CD4-positive, alpha-beta T cell treated with Interleukin-4 for 4 hours (primary cell): ENCODE data around the gene DIRAS2.
"Not testable (repeated sequence)": the region's sequence is repeated elsewhere in the genome, so short reads cannot be mapped to it uniquely, and the experiment has no call there.

ENCODE experiments used
- DNase-seq: peaks from one replicate; pipeline ENCODE4 v3.0.0-alpha.2; 2020

Gene DIRAS2, protein sequence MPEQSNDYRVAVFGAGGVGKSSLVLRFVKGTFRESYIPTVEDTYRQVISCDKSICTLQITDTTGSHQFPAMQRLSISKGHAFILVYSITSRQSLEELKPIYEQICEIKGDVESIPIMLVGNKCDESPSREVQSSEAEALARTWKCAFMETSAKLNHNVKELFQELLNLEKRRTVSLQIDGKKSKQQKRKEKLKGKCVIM

DNA sequence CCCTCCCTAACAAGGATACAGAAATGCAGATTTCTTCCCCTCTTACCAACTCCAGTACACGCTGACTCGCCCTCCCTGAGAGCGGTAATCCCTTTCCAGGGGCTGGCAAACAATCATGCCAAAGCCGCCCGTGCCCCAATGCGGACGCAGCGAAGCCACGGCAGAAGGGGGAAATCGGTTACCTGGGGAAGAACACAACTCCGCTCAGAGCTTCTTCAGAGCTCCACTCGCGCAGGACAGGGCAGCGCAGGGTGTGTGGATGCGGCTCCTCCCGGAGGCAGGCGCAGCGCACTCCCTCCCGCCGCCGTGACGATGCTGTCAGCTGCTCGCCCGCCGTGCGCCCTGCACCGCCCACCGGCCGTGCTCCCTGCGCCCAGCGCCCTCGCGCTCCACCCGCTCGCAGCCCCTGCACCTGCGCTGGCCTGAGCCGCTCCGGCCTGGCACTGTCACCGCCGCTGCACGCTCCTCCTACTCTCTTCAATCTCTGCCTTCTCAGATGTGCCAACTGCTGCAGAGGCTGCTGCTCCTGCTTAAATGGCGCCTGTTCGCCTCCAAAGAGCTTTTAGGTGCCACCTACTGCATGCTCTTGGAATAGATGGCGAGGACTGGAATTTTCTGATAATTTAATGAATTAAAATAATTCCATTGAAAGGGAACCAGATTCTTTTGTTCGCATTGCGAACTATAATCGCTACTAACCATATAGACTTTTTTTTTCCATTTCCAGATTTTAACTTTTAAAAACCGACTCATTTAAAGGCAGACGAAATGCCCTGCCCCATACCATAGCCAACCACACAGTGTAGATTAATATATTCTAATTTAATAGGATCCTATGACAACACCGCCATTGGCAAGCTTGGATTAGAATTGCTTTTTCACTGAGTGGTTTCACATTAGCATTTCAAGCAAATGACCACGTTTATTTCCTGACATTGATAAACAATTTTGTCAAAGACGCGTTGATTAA, at the start of gene DIRAS2:
TSS of gene DIRAS2 (minus strand) at position 255 of the 970 bp plus-strand sequence. CDS start 28,997 bp downstream, outside the sequence.
- no peak for DNase-seq

DNA sequence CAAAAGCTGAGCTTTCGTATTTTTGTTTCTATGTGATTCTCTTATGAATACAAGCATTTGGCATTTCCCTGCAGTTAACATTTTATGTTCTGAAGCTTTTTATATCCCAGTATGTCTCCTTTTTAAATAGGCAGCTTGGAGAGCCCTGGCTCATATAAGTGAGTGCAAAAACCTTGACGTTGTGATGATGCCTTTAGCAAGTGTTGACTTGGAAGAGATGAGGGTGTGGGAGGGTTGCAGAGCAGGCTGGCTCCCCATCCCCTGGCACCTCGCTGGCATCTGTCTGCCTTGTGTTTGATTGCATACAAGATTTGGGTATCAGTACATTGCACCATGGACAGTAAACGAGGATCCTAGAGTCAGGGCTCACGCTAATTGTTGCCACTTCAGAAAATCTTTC, 42.1 kb upstream of the DIRAS2 start:
- no peak for DNase-seq

DNA sequence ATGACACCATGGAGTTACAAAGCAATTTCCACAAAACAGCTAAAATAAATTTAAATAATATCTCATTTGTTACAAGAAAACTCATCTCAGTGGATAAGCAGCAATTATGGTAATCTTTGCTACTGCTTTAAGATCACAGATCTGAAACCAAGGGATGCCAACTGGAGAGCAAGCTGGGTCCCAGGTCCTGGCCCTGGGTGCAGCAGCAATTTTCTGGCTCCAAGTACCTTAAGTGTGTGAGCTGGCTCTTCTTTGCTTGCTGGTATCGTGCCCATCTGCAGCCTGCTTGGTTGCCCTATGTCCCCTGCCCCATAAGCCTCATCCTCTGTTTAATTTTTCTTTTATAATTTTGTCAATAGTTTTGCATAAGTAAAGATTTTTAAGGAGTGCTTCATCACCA, 41.5 kb upstream of the DIRAS2 start:
- DNase-seq: no peak

DNA sequence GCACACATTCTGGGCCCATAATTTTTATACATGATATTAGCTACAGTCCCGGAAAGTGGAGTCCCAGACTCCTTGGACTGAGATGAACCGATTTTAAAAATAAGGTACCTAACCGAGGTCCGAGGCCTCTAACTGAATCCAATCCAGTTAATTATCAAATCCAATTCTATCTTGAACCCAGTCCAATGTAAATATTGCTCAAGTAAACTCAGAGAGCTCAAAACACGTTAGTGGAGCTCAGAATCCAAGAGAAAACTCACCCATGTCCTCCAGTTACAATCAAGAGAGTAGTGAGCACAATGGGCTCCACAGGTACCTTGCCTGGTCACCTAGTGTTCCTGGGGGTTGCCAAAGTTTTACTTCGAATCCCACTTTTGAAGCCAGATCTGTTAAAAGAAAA, 37.9 kb upstream of the DIRAS2 start:
- DNase-seq: no peak

DNA sequence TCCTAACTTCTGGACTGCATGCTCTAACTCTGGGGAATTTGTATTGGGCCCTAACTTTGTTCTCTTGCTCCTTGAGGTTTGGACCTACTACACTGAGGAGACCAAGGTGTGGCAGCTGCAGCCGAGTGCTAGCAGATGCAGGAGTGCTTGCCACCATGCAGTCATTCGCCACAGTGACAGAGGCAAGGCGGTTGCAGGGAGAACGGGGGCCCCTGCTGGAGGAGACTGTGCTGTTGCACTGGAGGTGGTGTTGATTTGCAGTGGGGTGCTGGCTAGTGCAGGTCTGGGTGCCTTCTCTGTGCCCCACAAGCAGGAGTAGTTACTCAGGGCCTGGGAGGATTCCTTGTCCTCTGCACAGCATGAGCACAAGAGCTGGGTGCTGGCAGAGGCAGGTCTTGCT, 22.4 kb upstream of the DIRAS2 start:
- DNase-seq: no peak

DNA sequence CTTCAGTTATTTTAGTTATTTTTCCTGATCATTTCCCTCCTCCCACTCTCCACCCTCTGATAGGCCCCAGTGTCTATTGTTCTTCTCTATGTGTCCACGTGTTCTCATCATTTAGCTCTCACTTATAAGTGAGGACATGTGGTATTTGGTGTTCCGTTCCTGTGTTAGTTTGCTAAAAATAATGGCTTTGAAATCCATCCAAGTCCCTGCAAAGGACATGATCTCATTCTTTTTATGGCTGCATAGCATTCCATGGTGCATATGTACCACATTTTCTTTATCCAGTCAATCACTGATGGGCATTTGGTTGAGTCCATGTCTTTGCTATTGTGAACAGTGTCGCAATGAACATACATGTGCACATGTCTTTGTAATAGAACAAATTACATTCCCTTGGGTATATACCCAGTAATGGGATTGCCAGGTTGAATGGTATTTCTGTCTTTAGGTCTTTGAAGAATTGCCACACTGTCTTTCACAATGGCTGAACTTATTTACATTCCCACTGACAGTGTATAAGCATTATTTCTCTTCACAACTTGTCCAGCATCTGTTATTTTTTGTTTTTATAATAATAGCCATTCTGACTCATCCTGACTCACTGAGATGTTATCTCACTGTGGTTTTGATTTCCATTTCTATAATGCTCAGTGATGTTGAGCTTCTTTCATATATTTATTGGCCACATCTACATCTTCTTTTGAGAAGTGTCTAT, 17.2 kb upstream of the DIRAS2 start:
- no peak for DNase-seq

DNA sequence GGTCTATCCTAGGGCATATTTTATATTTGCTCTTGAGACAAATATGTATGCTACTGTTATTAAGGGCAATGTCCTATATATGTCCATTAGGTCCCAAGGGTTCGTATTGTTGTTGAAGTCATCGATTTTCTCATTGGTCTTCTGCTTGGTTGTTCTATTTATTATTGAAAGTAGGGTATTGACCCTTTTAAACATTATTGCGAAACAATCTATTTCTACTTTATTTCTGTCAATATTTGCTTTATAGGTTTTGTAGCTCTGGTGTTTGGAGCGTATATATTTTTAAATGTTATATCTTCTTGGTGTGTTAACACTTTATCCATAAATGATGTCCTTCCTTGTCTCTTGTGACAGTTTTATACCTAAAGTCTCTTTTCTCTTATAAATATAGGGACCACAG, 16.2 kb upstream of the DIRAS2 start:
- no peak for DNase-seq

DNA sequence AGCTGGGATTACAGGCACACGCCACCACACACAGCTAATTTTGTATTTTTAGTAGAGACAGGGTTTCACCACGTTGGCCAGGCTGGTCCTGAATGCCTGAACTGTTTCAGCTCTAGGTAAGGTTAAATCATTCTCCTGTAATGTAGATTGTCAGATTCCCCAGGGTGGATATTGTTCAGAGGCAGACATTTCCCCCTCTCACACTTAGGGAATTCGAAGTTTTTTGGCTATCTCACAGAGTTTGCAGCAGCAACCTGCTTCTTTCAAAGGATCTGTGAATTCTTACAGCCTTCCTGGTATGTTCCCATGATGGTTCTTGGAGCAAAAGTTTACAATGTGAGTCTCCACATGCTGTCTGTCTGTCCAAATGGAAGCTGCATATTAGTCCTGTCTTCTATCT, 15.6 kb upstream of the DIRAS2 start:
- no peak for DNase-seq

DNA sequence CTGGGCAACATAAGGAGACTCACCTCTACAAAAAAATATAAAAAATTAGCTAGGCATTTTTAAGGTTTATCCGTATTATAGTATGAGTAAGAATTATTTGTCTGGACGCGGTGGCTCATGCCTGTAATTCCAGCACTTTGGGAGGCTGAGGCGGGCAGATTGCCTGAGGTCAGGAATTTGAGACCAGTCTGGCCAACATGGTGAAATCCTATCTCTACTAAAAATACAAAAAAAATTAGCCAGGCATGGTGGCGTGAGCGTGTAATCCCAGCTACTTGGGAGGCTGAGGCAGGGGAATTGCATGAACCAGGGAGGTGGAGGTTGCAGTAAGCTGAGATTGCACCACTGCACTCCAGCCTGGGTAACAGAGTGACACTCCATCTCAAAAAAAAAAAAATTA, 14.3 kb upstream of the DIRAS2 start:
- DNase-seq: not testable (repeated sequence)

DNA sequence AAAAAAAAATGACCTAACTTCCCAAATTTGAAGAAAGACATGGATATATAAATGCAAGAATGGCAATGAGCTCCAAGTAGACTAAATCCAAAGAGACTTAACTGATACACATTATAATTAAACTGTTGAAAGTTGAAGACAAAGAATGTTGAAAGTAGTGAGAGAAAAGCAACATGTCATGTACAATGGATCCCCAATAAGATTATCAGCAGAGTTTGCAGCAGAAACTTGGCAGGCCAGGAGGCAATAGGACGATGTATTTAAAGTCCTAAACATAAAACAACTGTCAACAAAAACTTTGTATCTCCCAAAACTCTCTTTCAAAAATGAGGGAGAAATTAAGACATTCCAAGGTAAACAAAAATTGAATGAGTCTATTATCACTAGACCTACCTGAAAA, 8.6 kb upstream of the DIRAS2 start:
- no peak for DNase-seq

DNA sequence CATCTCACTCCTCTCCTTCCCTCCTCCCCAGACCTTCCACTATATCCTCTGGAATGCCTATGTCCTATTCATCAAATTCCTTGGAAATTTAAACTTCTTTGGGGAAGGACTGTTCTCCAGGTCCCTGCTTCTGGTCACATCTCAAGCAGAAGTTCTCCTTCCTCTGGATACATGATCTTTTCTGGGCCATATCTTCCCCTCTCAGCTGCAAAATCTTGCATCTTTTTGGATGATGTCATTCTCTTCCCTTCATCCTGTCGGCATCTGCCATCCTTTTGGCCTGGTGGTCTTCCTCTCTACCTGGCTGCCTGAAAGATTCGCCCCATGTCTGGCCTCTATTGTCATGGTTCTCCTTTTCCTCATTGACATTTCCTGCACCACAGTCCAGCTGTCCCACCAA, 5.2 kb upstream of the DIRAS2 start:
- DNase-seq: no peak

DNA sequence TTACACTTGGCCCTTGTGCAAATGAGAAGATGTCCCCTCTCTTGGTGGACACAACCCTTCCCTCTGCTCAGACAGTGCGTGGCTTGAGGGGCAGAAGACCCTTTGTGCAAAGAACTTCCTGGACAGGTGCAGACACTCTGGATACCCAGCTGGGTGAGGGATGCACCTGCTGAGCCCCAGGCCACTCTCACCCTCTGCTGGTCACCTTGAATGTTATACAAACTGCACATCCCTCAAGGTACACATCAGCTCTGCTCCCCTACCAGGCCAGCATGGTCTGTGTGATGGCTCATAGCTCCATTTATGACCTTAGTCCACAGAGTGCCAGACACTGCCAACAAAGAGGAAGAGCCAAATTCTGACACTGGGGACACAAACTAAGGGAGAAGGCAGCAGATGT, 3.1 kb upstream of the DIRAS2 start:
- DNase-seq: no peak

DNA sequence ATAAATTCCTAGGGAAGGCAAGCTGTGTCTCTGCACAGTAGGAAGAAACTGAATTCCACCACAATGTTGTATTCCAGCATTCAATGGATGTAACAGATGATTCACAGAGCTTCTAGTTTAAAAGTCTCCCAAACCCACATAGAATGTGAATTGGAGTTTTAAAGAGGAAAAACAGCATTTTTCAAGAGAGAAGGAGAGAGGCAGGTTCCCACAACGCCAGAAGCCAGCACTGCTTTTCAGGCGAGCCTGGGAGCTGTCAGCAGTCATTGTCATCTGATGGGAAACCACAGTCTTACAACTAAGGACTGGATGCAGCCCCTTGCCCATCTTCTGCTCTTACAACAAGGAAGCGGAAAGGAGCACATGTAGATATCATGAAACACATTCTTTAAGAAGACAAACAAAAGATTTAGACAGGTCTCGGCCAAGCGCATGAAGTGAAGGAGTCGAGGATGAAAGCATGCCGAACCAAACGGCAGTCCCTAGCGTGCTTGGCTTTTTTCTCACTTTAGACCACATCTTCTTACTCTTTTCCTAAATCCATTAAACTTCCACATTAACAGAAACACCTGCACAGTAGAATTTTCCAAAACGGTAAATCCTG, 638 bp downstream of the DIRAS2 start:
- DNase-seq: no peak

DNA sequence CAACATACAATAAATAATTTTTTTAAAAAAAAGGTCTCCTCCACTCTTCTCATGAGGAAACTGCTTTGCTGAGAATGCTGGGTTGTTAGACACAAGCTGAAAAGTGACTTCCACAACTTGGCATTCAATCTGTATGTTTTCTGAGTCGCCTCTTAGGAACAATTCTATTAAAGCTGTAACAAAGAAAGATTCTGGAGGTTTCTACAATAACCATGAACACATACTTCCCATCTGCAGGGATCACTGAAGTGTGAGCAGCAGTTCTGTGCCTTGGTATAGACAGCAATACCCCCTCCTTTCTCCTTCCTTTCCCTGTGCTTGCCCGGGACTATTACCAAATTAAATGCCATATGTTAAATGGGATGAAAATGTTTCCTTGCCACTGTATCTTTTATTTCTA, 1.5 kb downstream of the DIRAS2 start:
- no peak for DNase-seq

DNA sequence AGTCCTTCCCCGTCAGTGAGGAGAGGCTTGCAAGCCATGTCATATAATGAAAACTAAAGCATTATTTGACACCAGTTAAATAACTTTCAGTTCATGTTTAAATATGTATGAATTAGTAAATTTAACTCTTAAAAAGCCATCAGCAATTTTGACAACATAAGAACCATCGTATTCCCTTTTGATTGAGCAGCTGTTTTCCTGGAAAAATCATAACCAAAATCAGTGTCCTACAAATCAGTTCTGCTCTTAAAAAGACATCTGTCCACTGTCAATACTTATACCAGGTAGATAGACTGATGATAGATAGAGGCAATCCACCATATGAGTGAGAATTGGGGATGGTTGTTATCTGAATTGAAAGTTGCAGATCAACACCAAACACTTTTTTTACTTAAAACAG, 2.3 kb downstream of the DIRAS2 start:
- no peak for DNase-seq

DNA sequence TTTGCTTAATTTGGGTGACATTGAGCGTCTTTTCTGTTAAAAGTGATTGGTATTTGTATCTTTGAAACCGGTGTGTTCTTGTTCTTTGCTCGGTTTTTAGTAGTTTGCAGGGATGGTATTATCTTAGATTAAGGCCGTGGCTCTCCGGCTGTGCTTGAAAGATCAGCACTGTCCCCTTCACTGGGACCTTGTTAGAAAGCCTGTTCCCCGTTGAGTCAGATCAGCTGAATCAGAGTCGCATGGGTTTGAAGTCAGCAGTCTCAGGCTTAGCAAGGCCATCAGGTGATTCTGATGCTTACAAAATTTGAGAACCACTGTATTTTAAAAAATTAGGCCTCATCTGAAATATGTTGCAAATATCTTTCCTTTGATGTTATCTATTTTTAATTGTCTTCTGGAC, 5.0 kb downstream of the DIRAS2 start:
- DNase-seq: no peak

DNA sequence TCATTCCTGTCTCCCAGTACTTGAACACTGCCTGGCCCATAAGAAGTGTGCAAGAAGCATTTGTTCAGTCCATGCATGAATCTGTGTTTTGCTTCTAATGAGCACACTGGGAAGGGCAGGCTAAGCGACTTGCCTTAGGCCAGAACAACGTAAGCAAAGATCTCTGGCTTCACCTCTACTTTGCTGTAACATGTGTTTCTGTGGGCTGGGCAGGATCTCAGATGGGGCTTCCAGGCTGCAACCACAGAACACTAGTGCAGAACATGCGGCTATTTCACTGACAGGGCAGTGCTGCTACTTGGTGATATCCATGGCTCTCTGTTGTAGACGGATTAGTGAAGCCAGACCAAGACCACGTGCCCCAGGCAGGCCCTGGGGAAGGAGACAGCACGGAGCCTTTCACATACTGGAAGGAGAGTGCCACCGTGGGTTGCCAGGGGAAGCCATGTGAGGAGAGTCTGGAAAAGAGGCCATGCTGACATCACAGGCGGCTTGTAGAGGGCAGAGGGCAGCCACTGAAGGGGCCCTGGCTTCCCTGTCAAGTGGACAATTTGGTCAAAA, 9.9 kb downstream of the DIRAS2 start:
- DNase-seq: no peak

DNA sequence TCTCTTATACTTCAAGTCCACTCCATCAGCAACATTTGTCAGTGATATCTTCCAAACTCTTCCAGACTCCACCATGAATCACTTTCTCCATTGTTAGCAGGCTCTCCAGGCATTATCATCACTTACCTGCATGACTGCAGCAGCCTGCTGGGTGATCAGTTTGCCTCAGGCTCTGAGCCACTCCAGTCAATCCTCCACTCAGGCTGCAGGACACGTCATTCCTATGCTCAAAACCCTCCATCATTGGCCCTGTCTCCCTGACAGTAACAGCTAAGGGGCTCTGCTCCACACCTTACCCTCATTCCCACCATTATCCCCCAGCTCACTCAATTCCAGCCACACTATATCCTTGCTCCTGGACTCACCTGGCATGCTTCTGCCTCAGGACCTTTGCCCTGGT, 10.7 kb downstream of the DIRAS2 start:
- no peak for DNase-seq

DNA sequence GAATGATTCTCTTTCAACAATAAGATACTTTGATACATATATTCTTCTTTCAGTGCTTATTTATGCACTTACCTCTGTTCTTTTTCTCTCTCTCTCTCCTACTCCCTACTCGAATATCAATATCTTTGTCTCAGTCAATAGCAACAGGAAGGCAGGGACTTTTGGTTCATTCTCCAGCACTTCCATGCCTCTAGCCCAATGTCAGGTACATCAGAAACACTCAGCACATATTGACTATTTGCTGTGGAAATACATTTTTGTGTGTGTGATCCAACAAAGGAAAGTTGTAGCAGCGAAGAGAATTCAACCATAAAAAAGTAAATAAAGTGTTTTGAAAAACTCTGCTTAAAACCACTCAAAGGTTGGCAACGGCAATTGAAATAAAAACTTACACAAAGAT, 12.6 kb downstream of the DIRAS2 start:
- DNase-seq: no peak

DNA sequence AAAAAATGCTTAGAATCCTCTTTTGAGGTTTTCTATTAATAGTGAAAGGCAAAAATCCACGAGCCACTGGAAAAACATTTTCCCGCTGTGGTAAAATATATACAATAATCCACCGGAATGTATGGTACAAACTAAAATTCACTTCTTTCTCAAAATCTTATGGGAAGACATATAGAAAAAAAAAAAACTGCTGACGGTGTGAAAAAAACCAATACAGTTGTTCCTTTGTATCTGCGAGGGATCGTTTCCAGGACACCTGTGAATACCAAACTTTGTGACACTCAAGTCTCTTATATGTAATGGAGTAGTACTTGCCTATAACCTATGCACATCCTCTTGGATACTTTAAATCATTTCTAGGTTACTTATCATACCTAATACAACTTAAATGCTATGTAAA, 13.3 kb downstream of the DIRAS2 start:
- no peak for DNase-seq

DNA sequence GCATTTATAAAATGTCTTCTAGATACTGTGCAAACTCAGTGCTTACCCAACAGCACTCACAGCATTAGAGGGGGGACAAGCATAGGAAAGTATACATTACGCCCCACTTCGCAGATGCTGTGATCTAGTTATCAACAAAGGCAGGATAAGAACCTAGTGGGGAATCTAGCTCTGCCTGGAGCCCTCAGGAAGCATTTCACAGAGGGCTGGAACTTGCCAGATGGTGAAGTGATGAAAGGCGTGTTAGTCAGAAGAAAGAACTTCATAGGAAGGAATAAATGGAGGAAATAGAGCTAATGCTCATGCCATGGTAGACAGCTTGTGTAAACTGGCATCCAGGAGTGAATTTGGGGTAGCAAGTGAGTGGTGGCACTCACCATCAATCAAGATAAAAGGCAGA, 25.8 kb downstream of the DIRAS2 start:
- no peak for DNase-seq

DNA sequence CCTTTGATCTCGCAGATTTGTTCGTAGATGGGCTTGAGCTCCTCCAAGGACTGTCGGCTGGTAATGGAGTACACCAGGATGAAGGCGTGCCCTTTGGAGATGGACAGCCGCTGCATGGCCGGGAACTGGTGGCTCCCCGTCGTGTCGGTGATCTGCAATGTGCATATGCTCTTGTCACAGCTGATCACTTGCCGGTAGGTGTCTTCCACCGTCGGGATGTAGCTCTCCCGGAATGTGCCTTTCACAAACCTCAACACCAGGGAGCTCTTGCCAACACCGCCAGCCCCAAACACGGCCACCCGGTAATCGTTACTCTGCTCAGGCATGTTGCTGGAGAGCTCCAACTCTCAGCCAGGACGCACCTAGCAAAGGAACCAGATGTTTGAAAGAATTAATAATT, 29.1 kb downstream of the DIRAS2 start:
- no peak for DNase-seq

DNA sequence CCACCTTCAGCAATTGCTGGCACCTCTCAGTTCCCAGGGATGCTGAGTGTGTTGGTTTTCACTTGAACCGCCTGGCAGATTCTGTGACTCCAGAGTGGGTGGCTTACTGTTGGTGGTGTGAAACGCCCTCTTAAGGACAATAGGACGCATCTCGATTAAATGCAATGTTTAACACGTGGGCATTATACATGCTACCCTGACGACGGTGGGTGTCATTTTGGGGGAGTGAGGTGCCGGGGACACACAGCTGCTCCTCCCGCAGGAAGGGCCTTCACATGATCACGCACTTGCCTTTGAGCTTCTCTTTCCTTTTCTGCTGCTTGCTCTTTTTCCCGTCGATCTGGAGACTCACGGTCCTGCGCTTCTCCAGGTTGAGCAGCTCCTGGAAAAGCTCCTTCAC, 29.7 kb downstream of the DIRAS2 start:
- DNase-seq: no peak
